K562 (cell line): ENCODE data around the gene ZNF165. TPM values are rescaled to one million over a fixed set of nuclear protein-coding genes. Genes with fewer than 3 reads are reported as not detected.

Experiments
- CBX1 ChIP-seq: sonication (generic); IDR thresholded peaks from 2 replicates; pipeline ENCODE4 v1.6.1; 2016; ENCODE audit warnings: antibody characterized with exemption, low read depth, mild to moderate bottlenecking
- CBX5 ChIP-seq: IDR thresholded peaks from 2 replicates; pipeline ENCODE4 v1.6.1; 2014; ENCODE audit warnings: low read depth, borderline replicate concordance
- ELF1 ChIP-seq: fragments of 200-800 bp; sonication (Bioruptor generic); IDR thresholded peaks from 2 replicates; pipeline ENCODE4 v1.6.1; 2016; ENCODE audit warnings: missing genetic modification characterization, missing compliant biosample characterization
- MEF2A ChIP-seq: IDR thresholded peaks from 2 replicates; pipeline ENCODE4 v1.6.1; 2011; ENCODE audit warnings: low read depth, mild to moderate bottlenecking, low read length, moderate library complexity; ENCODE audit not compliant: control insufficient read depth
- MTA1 ChIP-seq: fragments of 450-650 bp; IDR thresholded peaks from 2 replicates; pipeline ENCODE4 v1.6.1; 2017; ENCODE audit warnings: borderline replicate concordance
- MTA3 ChIP-seq: fragments of 450-650 bp; formaldehyde crosslinking; IDR thresholded peaks from 2 replicates; pipeline ENCODE4 v1.6.1; 2017; ENCODE audit warnings: mild to moderate bottlenecking, borderline replicate concordance
- NFRKB ChIP-seq: fragments of 450-650 bp; IDR thresholded peaks from 2 replicates; pipeline ENCODE4 v1.6.1; 2016; ENCODE audit warnings: low read depth
- NRF1 ChIP-seq, 2 experiments: fragments of 450-650 bp; IDR thresholded peaks in 1 of 2; conservative IDR thresholded peaks in 1 of 2; 2 replicates each; pipeline ENCODE4 v1.6.1; 2014; ENCODE audit warnings: mild to moderate bottlenecking in 2 of 2
- SOX6 ChIP-seq: fragments of 450-650 bp; IDR thresholded peaks from 2 replicates; pipeline ENCODE4 v1.6.1; 2014; ENCODE audit warnings: mild to moderate bottlenecking
- TRIM24 ChIP-seq, 2 experiments: fragments of 450-650 bp; IDR thresholded peaks; 2 replicates each; pipeline ENCODE4 v1.6.1; 2016
- TRIM28 ChIP-seq: fragments of 450-650 bp; IDR thresholded peaks from 2 replicates; pipeline ENCODE4 v1.6.1; 2017
- XRCC3 ChIP-seq: fragments of 450-650 bp; IDR thresholded peaks from 2 replicates; pipeline ENCODE4 v1.6.1; 2017; ENCODE audit warnings: mild to moderate bottlenecking, moderate library complexity
- YY1 ChIP-seq, 3 experiments: IDR thresholded peaks; 2 replicates each; pipeline ENCODE4 v1.6.1; 2011; ENCODE audit warnings: low read length in 2 of 3, mild to moderate bottlenecking in 2 of 3, moderate library complexity in 2 of 3, borderline replicate concordance in 1 of 3, control low read depth in 1 of 3, low read depth in 1 of 3; ENCODE audit not compliant: insufficient read depth in 3 of 3, insufficient replicate concordance in 2 of 3, control insufficient read depth in 1 of 3, insufficient read length in 1 of 3; ENCODE audit errors: extremely low read depth in 1 of 3
- ZEB2 ChIP-seq: fragments of 450-650 bp; IDR thresholded peaks from 2 replicates; pipeline ENCODE4 v1.6.1; 2016
- ZNF354B ChIP-seq: fragments of 250-450 bp; sonication (Bioruptor Pico); IDR thresholded peaks from 2 replicates; pipeline ENCODE4 v1.4.0; 2020
- ZNF75A ChIP-seq: fragments of 450-650 bp; formaldehyde crosslinking; IDR thresholded peaks from 2 replicates; pipeline ENCODE4 v1.4.0; 2020; ENCODE audit warnings: mild to moderate bottlenecking
- polyA plus RNA-seq, 8 experiments: library from polyadenylated mRNA; depleted of rRNA in 4 of 8; stranded (reverse) in 5 of 8; unstranded in 3 of 8; fragments of >200 nt; fragmentation: Nextera tagmentation in 2 of 8; fragmentation: Illumina TruSeq in 1 of 8; extraction: Ambion mirVana in 2 of 8; extraction: Trizol in 1 of 8; gene quantifications; 2 replicates each; pipeline versions ENCODE4 v1.2.1 to v1.2.3, GENCODE V29; 2011 to 2014; ENCODE audit warnings: inconsistent platforms in 1 of 8, missing spikeins in 1 of 8
- total RNA-seq, 7 experiments: library from RNA; depleted of rRNA in 6 of 7; stranded (reverse); fragments of >200 nt in 6 of 7; fragmentation: Illumina TruSeq in 2 of 7; extraction: Trizol in 2 of 7; gene quantifications; 2 replicates each; pipeline versions ENCODE4 v1.2.1 to v1.2.3, GENCODE V29; 2011 to 2021; ENCODE audit warnings: low replicate concordance in 1 of 7
- TF ChIP-seq, protein P1 (sequence below), 3 experiments: fragments of 200-800 bp in 1 of 3; fragments of 250-450 bp in 1 of 3; fragments of 450-650 bp in 1 of 3; sonication (Bioruptor Pico) in 1 of 3; sonication (Bioruptor generic) in 1 of 3; formaldehyde crosslinking in 1 of 3; IDR thresholded peaks; 2 replicates each; pipeline versions ENCODE4 v1.6.1 to v1.8.0; 2016 to 2022; ENCODE audit warnings: mild to moderate bottlenecking in 2 of 3, missing genetic modification characterization in 2 of 3, missing compliant biosample characterization in 1 of 3, moderate library complexity in 1 of 3
- TF ChIP-seq, protein P2 (sequence below): fragments of 450-650 bp; IDR thresholded peaks from 2 replicates; pipeline ENCODE4 v1.6.1; 2018; ENCODE audit warnings: mild to moderate bottlenecking, low read depth; ENCODE audit not compliant: partially characterized antibody

The ZNF165 gene
- total and polyA plus RNA-seq, 9 of the 15 experiments (the other 6 are each of a cell fraction or from before 2014, with no cell fraction given), result 0.82 to 3.6 (median 1.2) TPM

DNA sequence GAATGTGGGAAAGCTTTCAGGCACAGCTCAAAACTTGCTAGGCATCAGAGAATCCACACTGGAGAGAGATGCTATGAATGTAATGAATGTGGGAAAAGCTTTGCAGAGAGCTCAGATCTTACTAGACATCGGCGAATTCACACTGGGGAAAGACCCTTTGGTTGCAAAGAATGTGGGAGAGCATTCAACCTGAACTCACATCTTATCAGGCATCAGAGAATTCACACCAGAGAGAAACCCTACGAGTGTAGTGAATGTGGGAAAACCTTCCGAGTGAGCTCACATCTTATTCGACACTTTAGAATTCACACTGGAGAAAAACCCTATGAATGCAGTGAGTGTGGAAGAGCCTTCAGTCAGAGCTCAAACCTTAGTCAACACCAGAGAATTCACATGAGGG, 8.7 kb downstream of the ZNF165 start (continued):
- TF ChIP-seq, protein P1, sequence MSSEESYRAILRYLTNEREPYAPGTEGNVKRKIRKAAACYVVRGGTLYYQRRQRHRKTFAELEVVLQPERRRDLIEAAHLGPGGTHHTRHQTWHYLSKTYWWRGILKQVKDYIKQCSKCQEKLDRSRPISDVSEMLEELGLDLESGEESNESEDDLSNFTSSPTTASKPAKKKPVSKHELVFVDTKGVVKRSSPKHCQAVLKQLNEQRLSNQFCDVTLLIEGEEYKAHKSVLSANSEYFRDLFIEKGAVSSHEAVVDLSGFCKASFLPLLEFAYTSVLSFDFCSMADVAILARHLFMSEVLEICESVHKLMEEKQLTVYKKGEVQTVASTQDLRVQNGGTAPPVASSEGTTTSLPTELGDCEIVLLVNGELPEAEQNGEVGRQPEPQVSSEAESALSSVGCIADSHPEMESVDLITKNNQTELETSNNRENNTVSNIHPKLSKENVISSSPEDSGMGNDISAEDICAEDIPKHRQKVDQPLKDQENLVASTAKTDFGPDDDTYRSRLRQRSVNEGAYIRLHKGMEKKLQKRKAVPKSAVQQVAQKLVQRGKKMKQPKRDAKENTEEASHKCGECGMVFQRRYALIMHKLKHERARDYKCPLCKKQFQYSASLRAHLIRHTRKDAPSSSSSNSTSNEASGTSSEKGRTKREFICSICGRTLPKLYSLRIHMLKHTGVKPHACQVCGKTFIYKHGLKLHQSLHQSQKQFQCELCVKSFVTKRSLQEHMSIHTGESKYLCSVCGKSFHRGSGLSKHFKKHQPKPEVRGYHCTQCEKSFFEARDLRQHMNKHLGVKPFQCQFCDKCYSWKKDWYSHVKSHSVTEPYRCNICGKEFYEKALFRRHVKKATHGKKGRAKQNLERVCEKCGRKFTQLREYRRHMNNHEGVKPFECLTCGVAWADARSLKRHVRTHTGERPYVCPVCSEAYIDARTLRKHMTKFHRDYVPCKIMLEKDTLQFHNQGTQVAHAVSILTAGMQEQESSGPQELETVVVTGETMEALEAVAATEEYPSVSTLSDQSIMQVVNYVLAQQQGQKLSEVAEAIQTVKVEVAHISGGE (CRISPR knock-in tag; IDR thresholded peaks at IDR 0.05), result peak in 1 of 3 experiments; percentile 7; a peak in 1 of 6 replicates
- TF ChIP-seq MEF2A (no peak), TRIM24 (IDR thresholded peaks at IDR 0.05) (peak in 1 of 2 experiments; percentile 39; a peak in 1 of 4 replicates), TRIM28 (peak; percentile 98), ZEB2 (peak; percentile 68; the same call in 1 of the 2 replicates), NFRKB (peak; percentile 89), ELF1 (tag) (no peak), XRCC3 (peak; percentile 88), CBX5 (peak; percentile 90), YY1 (IDR thresholded peaks at IDR 0.05; ENCODE audit: borderline replicate concordance in 1 of 3, control insufficient read depth in 1 of 3, extremely low read depth in 1 of 3, insufficient read depth in 3 of 3, insufficient read length in 1 of 3, insufficient replicate concordance in 2 of 3, low read depth in 1 of 3, low read length in 2 of 3) (no peak), MTA3 (no peak), ZNF354B (CRISPR knock-in tag) (no peak), MTA1 (0 out of 2 replicates have a peak, but pooled peaks have one; percentile 22), NRF1 (conservative IDR thresholded peaks at IDR 0.05 in 1 of 2, IDR thresholded peaks at IDR 0.05 in 1 of 2) (no peak), CBX1 (peak; percentile 45; the same call in 1 of the 2 replicates), SOX6 (0 out of 2 replicates have a peak, but pooled peaks have one; percentile 35), ZNF75A (CRISPR knock-in tag) (peak; percentile 99)
- TF ChIP-seq, protein P2, sequence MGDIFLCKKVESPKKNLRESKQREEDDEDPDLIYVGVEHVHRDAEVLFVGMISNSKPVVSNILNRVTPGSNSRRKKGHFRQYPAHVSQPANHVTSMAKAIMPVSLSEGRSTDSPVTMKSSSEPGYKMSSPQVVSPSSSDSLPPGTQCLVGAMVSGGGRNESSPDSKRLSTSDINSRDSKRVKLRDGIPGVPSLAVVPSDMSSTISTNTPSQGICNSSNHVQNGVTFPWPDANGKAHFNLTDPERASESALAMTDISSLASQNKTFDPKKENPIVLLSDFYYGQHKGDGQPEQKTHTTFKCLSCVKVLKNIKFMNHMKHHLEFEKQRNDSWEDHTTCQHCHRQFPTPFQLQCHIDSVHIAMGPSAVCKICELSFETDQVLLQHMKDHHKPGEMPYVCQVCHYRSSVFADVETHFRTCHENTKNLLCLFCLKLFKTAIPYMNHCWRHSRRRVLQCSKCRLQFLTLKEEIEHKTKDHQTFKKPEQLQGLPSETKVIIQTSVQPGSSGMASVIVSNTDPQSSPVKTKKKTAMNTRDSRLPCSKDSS, result peak; percentile 97
